Measurements from ENCODE around the gene PAWR. TPM values are rescaled to one million over a fixed set of nuclear protein-coding genes. Genes with fewer than 3 reads are reported as not detected.

PAWR gene
- total and polyA plus RNA-seq, 2 of the 13 experiments (the other 11 are each of a cell fraction or from before 2014, with no cell fraction given) = 29.1 to 36.1 TPM

GRCh38 chr12:79549531-79550271 is 141.1 kb downstream of the PAWR start (continued):
- TF ChIP-seq ZNF639 (CRISPR knock-in tag; conservative IDR thresholded peaks at IDR 0.05) (no peak), YEATS4 (CRISPR knock-in tag; IDR thresholded peaks at IDR 0.05; ENCODE audit: borderline replicate concordance) (no peak), KDM6A (CRISPR knock-in tag; IDR thresholded peaks at IDR 0.05; ENCODE audit: low read depth) (no peak), RARA (CRISPR knock-in tag; IDR thresholded peaks at IDR 0.05) (peak; percentile 86), DNMT1 (CRISPR knock-in tag; IDR thresholded peaks at IDR 0.05) (no peak), ZFP91 (CRISPR knock-in tag; IDR thresholded peaks at IDR 0.05; ENCODE audit: borderline replicate concordance) (no peak), KLF13 (CRISPR knock-in tag; IDR thresholded peaks at IDR 0.05) (no peak), ZFP82 (CRISPR knock-in tag; IDR thresholded peaks at IDR 0.05; ENCODE audit: borderline replicate concordance) (no peak), ZFP90 (CRISPR knock-in tag; IDR thresholded peaks at IDR 0.05; ENCODE audit: borderline replicate concordance) (no peak), POLR2G (IDR thresholded peaks at IDR 0.05; ENCODE audit: low read depth, low read length) (no peak), USF2 (IDR thresholded peaks at IDR 0.05; ENCODE audit: low read depth, low read length) (no peak), USF2 (CRISPR knock-in tag; IDR thresholded peaks at IDR 0.05; ENCODE audit: borderline replicate concordance) (peak; percentile 54; the same call in 1 of the 2 replicates), ZNF784 (CRISPR knock-in tag; IDR thresholded peaks at IDR 0.05; ENCODE audit: borderline replicate concordance) (no peak), ATF3 (CRISPR knock-in tag; IDR thresholded peaks at IDR 0.05) (no peak), KLF12 (CRISPR knock-in tag; IDR thresholded peaks at IDR 0.05; ENCODE audit: borderline replicate concordance) (no peak), RFX1 (IDR thresholded peaks at IDR 0.05) (no peak), PHF21A (CRISPR knock-in tag; IDR thresholded peaks at IDR 0.05) (peak; percentile 57; the same call in 1 of the 2 replicates)
